Measurements from ENCODE around the gene ATG4B.
A peak's percentile ranks its signal among the peaks of the same experiment; 100 is the strongest.

Gene ATG4B

GRCh38 chr2:241672243-241673188 is 35.0 kb downstream of the ATG4B start:
- Histone ChIP-seq H3K4me3 (ENCODE audit: low read length) (no peak overlapping the region), H3K9me3 (replicated peaks; ENCODE audit: low read length) (no peaks in the 10 kb centered on the region), H3K36me3 (ENCODE audit: insufficient read depth, low read length) (peaks cover 83% of the 10 kb centered on the region), H3K27me3 (ENCODE audit: control insufficient read depth, insufficient read depth, low read length) (no peaks in the 10 kb centered on the region), H3K4me2 (ENCODE audit: low read length) (no peak overlapping the region), H3K9ac (ENCODE audit: low read depth, low read length) (no peak overlapping the region), H3K4me1 (ENCODE audit: control insufficient read depth, insufficient read depth, low read length) (peaks cover 17% of the 10 kb centered on the region)

- no peak overlapping the region for H3K9ac ChIP-seq (ENCODE audit: low read depth, low read length)
- H3K4me2 ChIP-seq (ENCODE audit: low read length) = no peak overlapping the region
- H3K4me1 ChIP-seq (ENCODE audit: control insufficient read depth, insufficient read depth, low read length) = peaks cover 17% of the 10 kb centered on the region
- no peaks in the 10 kb centered on the region for H3K9me3 ChIP-seq (replicated peaks; ENCODE audit: low read length)
- peaks cover 82% of the 10 kb centered on the region for H3K36me3 ChIP-seq (ENCODE audit: insufficient read depth, low read length)
- H3K27me3 ChIP-seq (ENCODE audit: control insufficient read depth, insufficient read depth, low read length) = no peaks in the 10 kb centered on the region
- no peak overlapping the region for H3K4me3 ChIP-seq (ENCODE audit: low read length)
These were observed 35.7 kb downstream of the ATG4B start for GRCh38 chr2:241673189-241673663.

- Histone ChIP-seq H3K9me3 (replicated peaks; ENCODE audit: low read length) (no peaks in the 10 kb centered on the region), H3K4me2 (ENCODE audit: low read length) (peak overlapping the region; percentile 31), H3K4me1 (ENCODE audit: control insufficient read depth, insufficient read depth, low read length) (peaks cover 17% of the 10 kb centered on the region), H3K36me3 (ENCODE audit: insufficient read depth, low read length) (peaks cover 82% of the 10 kb centered on the region), H3K9ac (ENCODE audit: low read depth, low read length) (peak overlapping the region; percentile 23), H3K4me3 (ENCODE audit: low read length) (no peak overlapping the region), H3K27me3 (ENCODE audit: control insufficient read depth, insufficient read depth, low read length) (no peaks in the 10 kb centered on the region)
These were observed 36.6 kb downstream of the ATG4B start for GRCh38 chr2:241673797-241674725.

- Histone ChIP-seq H3K9me3 (replicated peaks; ENCODE audit: low read length) (no peaks in the 10 kb centered on the region), H3K4me1 (ENCODE audit: control insufficient read depth, insufficient read depth, low read length) (peaks cover 27% of the 10 kb centered on the region), H3K4me2 (ENCODE audit: low read length) (no peak overlapping the region), H3K9ac (ENCODE audit: low read depth, low read length) (no peak overlapping the region), H3K36me3 (ENCODE audit: insufficient read depth, low read length) (peaks cover 78% of the 10 kb centered on the region), H3K27me3 (ENCODE audit: control insufficient read depth, insufficient read depth, low read length) (no peaks in the 10 kb centered on the region), H3K4me3 (ENCODE audit: low read length) (no peak overlapping the region)
These were observed 38.4 kb downstream of the ATG4B start for GRCh38 chr2:241675885-241676284.

- H3K4me2 ChIP-seq (ENCODE audit: low read length) = no peak overlapping the region
- H3K9ac ChIP-seq (ENCODE audit: low read depth, low read length) = no peak overlapping the region
- peaks cover 35% of the 10 kb centered on the region for H3K4me1 ChIP-seq (ENCODE audit: control insufficient read depth, insufficient read depth, low read length)
- no peak overlapping the region for H3K4me3 ChIP-seq (ENCODE audit: low read length)
- no peaks in the 10 kb centered on the region for H3K27me3 ChIP-seq (ENCODE audit: control insufficient read depth, insufficient read depth, low read length)
- no peaks in the 10 kb centered on the region for H3K9me3 ChIP-seq (replicated peaks; ENCODE audit: low read length)
- peaks cover 70% of the 10 kb centered on the region for H3K36me3 ChIP-seq (ENCODE audit: insufficient read depth, low read length)
These were observed 39.2 kb downstream of the ATG4B start for GRCh38 chr2:241676665-241677064.

GRCh38 chr2:241677392-241677791 is 39.9 kb downstream of the ATG4B start:
- Histone ChIP-seq H3K27me3 (ENCODE audit: control insufficient read depth, insufficient read depth, low read length) (no peaks in the 10 kb centered on the region), H3K4me1 (ENCODE audit: control insufficient read depth, insufficient read depth, low read length) (peaks cover 42% of the 10 kb centered on the region), H3K4me2 (ENCODE audit: low read length) (no peak overlapping the region), H3K9me3 (replicated peaks; ENCODE audit: low read length) (no peaks in the 10 kb centered on the region), H3K4me3 (ENCODE audit: low read length) (no peak overlapping the region), H3K9ac (ENCODE audit: low read depth, low read length) (no peak overlapping the region), H3K36me3 (ENCODE audit: insufficient read depth, low read length) (peaks cover 69% of the 10 kb centered on the region)

- H3K9me3 ChIP-seq (replicated peaks; ENCODE audit: low read length) = no peaks in the 10 kb centered on the region
- no peaks in the 10 kb centered on the region for H3K27me3 ChIP-seq (ENCODE audit: control insufficient read depth, insufficient read depth, low read length)
- H3K36me3 ChIP-seq (ENCODE audit: insufficient read depth, low read length) = peaks cover 69% of the 10 kb centered on the region
- H3K4me2 ChIP-seq (ENCODE audit: low read length) = no peak overlapping the region
- no peak overlapping the region for H3K9ac ChIP-seq (ENCODE audit: low read depth, low read length)
- H3K4me1 ChIP-seq (ENCODE audit: control insufficient read depth, insufficient read depth, low read length) = peaks cover 42% of the 10 kb centered on the region
- no peak overlapping the region for H3K4me3 ChIP-seq (ENCODE audit: low read length)
These were observed 40.8 kb downstream of the ATG4B start for GRCh38 chr2:241678307-241678706.

- Histone ChIP-seq H3K9me3 (replicated peaks; ENCODE audit: low read length) (no peaks in the 10 kb centered on the region), H3K36me3 (ENCODE audit: insufficient read depth, low read length) (peaks cover 70% of the 10 kb centered on the region), H3K4me2 (ENCODE audit: low read length) (no peak overlapping the region), H3K9ac (ENCODE audit: low read depth, low read length) (no peak overlapping the region), H3K4me3 (ENCODE audit: low read length) (no peak overlapping the region), H3K4me1 (ENCODE audit: control insufficient read depth, insufficient read depth, low read length) (peaks cover 36% of the 10 kb centered on the region), H3K27me3 (ENCODE audit: control insufficient read depth, insufficient read depth, low read length) (no peaks in the 10 kb centered on the region)
These were observed 41.5 kb downstream of the ATG4B start for GRCh38 chr2:241678784-241679540.

- no peaks in the 10 kb centered on the region for H3K9me3 ChIP-seq (replicated peaks; ENCODE audit: low read length)
- H3K9ac ChIP-seq (ENCODE audit: low read depth, low read length) = peak overlapping the region; percentile 15
- H3K36me3 ChIP-seq (ENCODE audit: insufficient read depth, low read length) = peaks cover 77% of the 10 kb centered on the region
- no peaks in the 10 kb centered on the region for H3K27me3 ChIP-seq (ENCODE audit: control insufficient read depth, insufficient read depth, low read length)
- H3K4me3 ChIP-seq (ENCODE audit: low read length) = no peak overlapping the region
- peaks cover 26% of the 10 kb centered on the region for H3K4me1 ChIP-seq (ENCODE audit: control insufficient read depth, insufficient read depth, low read length)
- peak overlapping the region; percentile 59 for H3K4me2 ChIP-seq (ENCODE audit: low read length)
These were observed 42.6 kb downstream of the ATG4B start for GRCh38 chr2:241680044-241680443.

- no peaks in the 10 kb centered on the region for H3K27me3 ChIP-seq (ENCODE audit: control insufficient read depth, insufficient read depth, low read length)
- H3K9ac ChIP-seq (ENCODE audit: low read depth, low read length) = peak overlapping the region; percentile 54
- peaks cover 68% of the 10 kb centered on the region for H3K36me3 ChIP-seq (ENCODE audit: insufficient read depth, low read length)
- no peak overlapping the region for H3K4me3 ChIP-seq (ENCODE audit: low read length)
- peak overlapping the region; percentile 59 for H3K4me2 ChIP-seq (ENCODE audit: low read length)
- H3K9me3 ChIP-seq (replicated peaks; ENCODE audit: low read length) = no peaks in the 10 kb centered on the region
- peaks cover 30% of the 10 kb centered on the region for H3K4me1 ChIP-seq (ENCODE audit: control insufficient read depth, insufficient read depth, low read length)
These were observed 43.5 kb downstream of the ATG4B start for GRCh38 chr2:241680827-241681599.
